Left ventricle myocardium inferior (tissue), 1 donor: ENCODE measurements around the gene EXOSC3. TPM values are rescaled to one million over a fixed set of nuclear protein-coding genes. Genes with fewer than 3 reads are reported as not detected.

ENCODE experiments used
- DNase-seq: peaks from one replicate; pipeline ENCODE4 v3.0.0-alpha.2; 2020
- H3K27ac ChIP-seq: fragments of 200-600 bp; replicated peaks from 2 replicates; pipeline ENCODE4 v1.8.0; 2021
- H3K27me3 ChIP-seq: fragments of 200-600 bp; 2 replicates; pipeline ENCODE4 v1.8.0; 2021; ENCODE audit warnings: low read depth
- H3K36me3 ChIP-seq: fragments of 200-600 bp; 2 replicates; pipeline ENCODE4 v1.8.0; 2021
- H3K4me1 ChIP-seq: fragments of 200-600 bp; 2 replicates; pipeline ENCODE4 v1.8.0; 2021
- H3K4me3 ChIP-seq: fragments of 200-600 bp; 2 replicates; pipeline ENCODE4 v1.8.0; 2021; ENCODE audit warnings: mild to moderate bottlenecking, moderate library complexity
- H3K9me3 ChIP-seq: fragments of 200-600 bp; replicated peaks from 2 replicates; pipeline ENCODE4 v1.8.0; 2021
- intact Hi-C: fragments of 100-400 bp; cut with micrococcal nuclease; formaldehyde crosslinking; loops from one replicate; pipeline ENCODE4 v1.11.0; 2022
- total RNA-seq: library from RNA; stranded (reverse); fragmentation: NEBNext Ultra II Directional; extraction: Animal tissue kit (Norgen Biotek cat#: 25700); gene quantifications from one replicate; pipeline ENCODE4 v1.2.1, GENCODE V29; 2021
- TF ChIP-seq, protein P1 (sequence below): fragments of 200-600 bp; IDR thresholded peaks from 2 replicates; pipeline ENCODE4 v1.8.0; 2021; ENCODE audit warnings: antibody characterized with exemption, mild to moderate bottlenecking, borderline replicate concordance
- donor health status: DM: no; HTN: yes; CAD: no; lungs with severe emphysema.

EXOSC3 gene
- total RNA-seq, 1 donor from 2014 or later = 15.9 TPM

DNA sequence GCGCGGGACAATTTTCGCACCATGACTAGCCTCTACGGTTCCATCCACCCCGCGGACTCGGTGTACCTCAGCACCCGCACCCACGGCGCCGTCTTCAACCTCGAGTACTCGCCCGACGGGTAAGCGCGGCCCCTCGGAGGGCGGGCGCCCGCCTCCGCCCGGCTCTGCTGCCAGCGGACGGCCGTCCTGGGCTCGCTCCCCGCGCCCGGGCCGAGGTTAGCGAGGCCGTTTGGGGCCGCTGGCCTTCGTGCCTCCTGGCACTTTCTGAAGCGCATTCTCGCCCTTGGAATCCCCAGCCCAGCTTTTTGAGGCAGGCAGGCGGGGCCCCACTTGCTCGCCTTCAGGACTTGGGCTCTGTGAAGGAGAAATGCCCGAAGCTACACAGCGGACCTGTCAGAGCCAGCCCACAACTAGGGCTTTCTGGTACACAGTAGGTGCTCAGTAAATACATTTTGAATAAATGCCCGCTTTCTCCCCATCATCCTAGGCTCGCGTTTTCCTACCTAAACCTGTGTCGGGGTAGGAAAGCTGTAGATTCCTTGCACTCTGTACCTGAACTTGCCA, 16.5 kb upstream of the EXOSC3 start:
- DNase-seq = peak; percentile 19

DNA sequence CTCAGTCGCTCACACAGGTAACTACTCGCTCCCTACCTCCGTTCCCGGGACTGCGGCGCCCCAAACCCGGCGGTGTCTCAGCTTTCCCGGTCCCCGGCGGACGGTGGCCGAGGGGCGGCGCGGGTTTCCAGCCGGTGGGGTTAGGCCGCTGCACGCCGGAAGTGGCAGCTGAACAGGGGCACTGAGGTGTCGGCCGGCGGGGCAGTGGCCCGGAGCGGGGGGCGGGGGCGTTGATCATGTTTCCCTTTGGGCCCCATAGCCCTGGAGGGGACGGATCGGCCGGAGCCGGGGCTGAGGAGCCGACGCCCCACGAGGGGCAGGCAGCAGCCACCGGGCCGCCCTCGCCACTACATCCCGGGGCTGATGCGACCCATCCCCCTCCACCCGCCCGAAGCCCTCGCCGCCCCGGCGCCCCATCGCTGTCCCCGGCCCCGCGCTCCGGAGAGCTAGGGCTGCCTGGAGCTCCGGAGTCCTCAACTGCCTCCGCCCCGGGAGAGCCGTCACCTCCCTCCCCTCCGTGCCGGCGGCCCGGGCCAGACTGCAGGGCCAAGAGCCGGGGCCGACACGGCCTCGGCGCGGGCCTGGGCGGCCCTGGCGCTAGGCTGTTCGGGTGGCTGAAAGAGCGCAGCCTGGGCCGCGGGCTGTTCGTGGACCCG, 15.9 kb upstream of the EXOSC3 start, which contains the start of gene DCAF10:
TSS of gene DCAF10 (plus strand) at position 167 of the 656 bp plus-strand sequence. CDS start at position 237, 70 bp downstream.
- Histone ChIP-seq H3K4me3 (peak within 1 kb of the TSS; percentile 99), H3K27me3 (no peaks in the 10 kb centered on the region), H3K27ac (peak within 1 kb of the TSS; percentile 90), H3K36me3 (no peaks in the 10 kb centered on the region), H3K4me1 (peaks cover 52% of the 10 kb centered on the region), H3K9me3 (no peaks in the 10 kb centered on the region)
- peak; percentile 88 for DNase-seq
- intact Hi-C loops = no loop called here
- TF ChIP-seq, protein P1, sequence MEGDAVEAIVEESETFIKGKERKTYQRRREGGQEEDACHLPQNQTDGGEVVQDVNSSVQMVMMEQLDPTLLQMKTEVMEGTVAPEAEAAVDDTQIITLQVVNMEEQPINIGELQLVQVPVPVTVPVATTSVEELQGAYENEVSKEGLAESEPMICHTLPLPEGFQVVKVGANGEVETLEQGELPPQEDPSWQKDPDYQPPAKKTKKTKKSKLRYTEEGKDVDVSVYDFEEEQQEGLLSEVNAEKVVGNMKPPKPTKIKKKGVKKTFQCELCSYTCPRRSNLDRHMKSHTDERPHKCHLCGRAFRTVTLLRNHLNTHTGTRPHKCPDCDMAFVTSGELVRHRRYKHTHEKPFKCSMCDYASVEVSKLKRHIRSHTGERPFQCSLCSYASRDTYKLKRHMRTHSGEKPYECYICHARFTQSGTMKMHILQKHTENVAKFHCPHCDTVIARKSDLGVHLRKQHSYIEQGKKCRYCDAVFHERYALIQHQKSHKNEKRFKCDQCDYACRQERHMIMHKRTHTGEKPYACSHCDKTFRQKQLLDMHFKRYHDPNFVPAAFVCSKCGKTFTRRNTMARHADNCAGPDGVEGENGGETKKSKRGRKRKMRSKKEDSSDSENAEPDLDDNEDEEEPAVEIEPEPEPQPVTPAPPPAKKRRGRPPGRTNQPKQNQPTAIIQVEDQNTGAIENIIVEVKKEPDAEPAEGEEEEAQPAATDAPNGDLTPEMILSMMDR = no peak

More for the DNA sequence above, 16.5 kb upstream of the EXOSC3 start:
- Histone ChIP-seq H3K4me1 (peaks cover 57% of the 10 kb centered on the region), H3K36me3 (no peaks in the 10 kb centered on the region), H3K4me3 (peak overlapping the region; percentile 99), H3K27me3 (no peaks in the 10 kb centered on the region), H3K9me3 (no peaks in the 10 kb centered on the region), H3K27ac (peak overlapping the region; percentile 90)
- intact Hi-C loops = no loop called here
- TF ChIP-seq, protein P1 = no peak

DNA sequence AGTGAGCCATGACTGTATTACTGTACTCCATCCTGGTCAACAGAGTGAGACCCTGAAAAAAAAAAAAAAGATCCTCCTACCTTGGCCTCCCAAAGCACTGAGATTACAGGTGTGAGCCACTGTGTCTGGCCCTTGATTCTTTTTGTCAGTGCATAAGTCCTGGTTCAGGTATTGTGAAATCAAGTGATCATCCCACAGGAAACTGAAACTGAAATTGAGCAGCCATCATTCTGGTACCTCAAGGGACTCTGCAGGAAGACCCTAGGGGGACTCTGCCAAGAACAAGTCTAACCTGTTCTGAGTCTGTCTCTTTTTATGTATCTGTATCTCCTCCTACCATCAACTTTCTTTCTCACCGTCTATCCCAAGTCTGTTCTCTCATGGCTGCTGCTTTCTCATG, 13.8 kb upstream of the EXOSC3 start:
- TF ChIP-seq, protein P1 = no peak
- DNase-seq = no peak
- intact Hi-C loops = no loop called here

DNA sequence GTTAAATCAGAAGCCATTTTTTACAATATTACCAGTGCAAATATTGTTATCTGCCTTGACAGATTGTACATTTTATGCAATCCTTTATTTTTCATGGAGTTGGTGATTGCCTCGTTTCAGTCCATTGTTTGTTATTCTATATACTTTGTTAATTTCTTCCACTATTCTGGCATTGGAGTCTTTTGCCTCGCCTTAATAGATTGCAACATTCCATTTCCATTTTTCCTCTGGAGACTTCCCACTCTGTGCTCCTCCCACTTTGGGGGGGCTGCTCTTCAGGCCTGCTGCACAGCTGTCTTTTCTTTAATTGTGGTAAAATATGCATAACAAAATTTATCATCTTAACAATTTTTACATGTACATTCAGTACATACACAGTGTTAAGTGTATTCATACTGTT, 11.4 kb upstream of the EXOSC3 start:
- no peaks in the 10 kb centered on the region for H3K36me3 ChIP-seq

More for the DNA sequence above, 13.8 kb upstream of the EXOSC3 start:
- H3K9me3 ChIP-seq = no peaks in the 10 kb centered on the region
- H3K27me3 ChIP-seq = no peaks in the 10 kb centered on the region
- H3K4me1 ChIP-seq = peaks cover 43% of the 10 kb centered on the region
- H3K27ac ChIP-seq = no peak overlapping the region
- no peaks in the 10 kb centered on the region for H3K36me3 ChIP-seq
- H3K4me3 ChIP-seq = no peak overlapping the region

DNA sequence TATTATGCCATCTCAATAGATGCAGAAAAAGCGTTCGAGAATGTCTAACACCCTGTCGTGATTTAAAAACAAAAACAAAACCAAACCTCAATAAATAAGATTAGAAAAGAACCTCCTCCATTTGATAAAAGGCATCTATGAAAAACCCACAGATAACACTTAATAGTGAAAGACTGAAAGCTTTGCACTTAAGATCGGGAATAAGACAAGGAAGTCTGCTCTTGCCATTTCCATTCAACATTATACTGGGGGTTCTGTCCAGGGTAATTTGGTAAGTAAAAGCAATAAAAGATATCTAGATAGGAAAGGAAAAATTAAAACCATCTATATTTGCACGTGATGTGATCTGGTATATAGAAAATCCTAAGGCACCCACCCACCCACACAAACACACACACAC, 7.3 kb upstream of the EXOSC3 start:
- no peak overlapping the region for H3K27ac ChIP-seq
- intact Hi-C loops = no loop called here

More for the DNA sequence above, 11.4 kb upstream of the EXOSC3 start:
- no peak overlapping the region for H3K4me3 ChIP-seq
- H3K27ac ChIP-seq = no peak overlapping the region
- intact Hi-C loops = no loop called here
- H3K27me3 ChIP-seq = no peaks in the 10 kb centered on the region
- peaks cover 18% of the 10 kb centered on the region for H3K4me1 ChIP-seq
- no peak for DNase-seq
- TF ChIP-seq, protein P1 = no peak
- no peaks in the 10 kb centered on the region for H3K9me3 ChIP-seq

More for the DNA sequence above, 7.3 kb upstream of the EXOSC3 start:
- peaks cover 6% of the 10 kb centered on the region for H3K27me3 ChIP-seq
- H3K4me3 ChIP-seq = no peak overlapping the region
- H3K9me3 ChIP-seq = no peaks in the 10 kb centered on the region
- H3K36me3 ChIP-seq = no peaks in the 10 kb centered on the region
- H3K4me1 ChIP-seq = no peaks in the 10 kb centered on the region
- DNase-seq = no peak
- TF ChIP-seq, protein P1 = no peak
